ENCODE data around the gene OLFM2.
A peak's percentile ranks its signal among the peaks of the same experiment; 100 is the strongest.
"Not testable (repeated sequence)": the region's sequence is repeated elsewhere in the genome, so short reads cannot be mapped to it uniquely, and the experiment has no call there.

The OLFM2 gene

DNA sequence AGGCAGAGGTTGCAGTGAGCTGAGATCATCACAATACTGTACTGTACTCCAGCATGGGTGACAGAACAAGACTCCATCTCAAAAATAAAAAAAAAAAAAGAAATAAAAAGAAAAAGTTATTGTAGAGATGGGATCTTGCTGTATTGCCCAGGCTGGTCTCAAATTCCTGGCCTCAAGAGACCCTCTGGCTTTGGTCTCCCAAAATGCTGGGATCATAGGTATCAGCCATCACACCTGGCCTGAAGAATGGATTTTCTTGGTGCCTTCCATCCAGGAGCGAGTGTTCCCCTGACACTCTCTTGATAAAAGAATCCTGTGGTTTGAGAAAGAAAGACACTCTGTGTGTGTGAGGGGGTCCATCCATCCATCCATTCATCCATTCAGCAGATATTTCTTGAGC lies 4.7 kb downstream of the OLFM2 start:
- ATAC-seq, result no peak
- Mint-ChIP-seq H3K27ac (no peak overlapping the region), H3K4me3 (no peak overlapping the region)

DNA sequence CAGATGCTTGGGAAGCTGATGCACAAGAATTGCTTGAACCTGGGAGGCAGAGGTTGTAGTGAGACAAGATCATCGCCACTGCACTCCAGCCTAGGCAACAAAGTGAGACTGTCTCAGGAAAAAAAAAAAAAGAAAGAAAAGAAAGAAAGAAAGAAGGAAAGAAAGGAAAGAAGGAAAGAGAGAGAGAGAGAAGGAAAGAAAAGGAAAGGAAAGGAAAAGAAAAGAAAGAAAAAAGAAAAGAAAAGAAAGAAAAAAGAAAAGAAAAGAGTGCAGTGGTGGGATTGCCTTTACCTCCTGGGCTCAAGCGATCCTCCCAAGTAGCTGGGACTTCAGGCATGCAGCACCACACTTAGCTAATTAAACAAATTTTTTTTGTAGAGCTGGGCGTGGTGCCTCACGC lies 12.9 kb downstream of the OLFM2 start:
- DNase-seq (no peak), ATAC-seq (no peak)
- Mint-ChIP-seq H3K4me3 (no peak overlapping the region), H3K27ac (no peak overlapping the region), H3K4me1 (no peaks in the 10 kb centered on the region), H3K27me3 (peaks cover 20% of the 10 kb centered on the region), H3K9me3 (no peaks in the 10 kb centered on the region)

More for the DNA sequence above, 4.7 kb downstream of the OLFM2 start:
- no peaks in the 10 kb centered on the region for H3K9me3 Mint-ChIP-seq
- DNase-seq, result no peak
- H3K27me3 Mint-ChIP-seq, result peaks cover 46% of the 10 kb centered on the region
- H3K4me1 Mint-ChIP-seq, result peaks cover 31% of the 10 kb centered on the region

DNA sequence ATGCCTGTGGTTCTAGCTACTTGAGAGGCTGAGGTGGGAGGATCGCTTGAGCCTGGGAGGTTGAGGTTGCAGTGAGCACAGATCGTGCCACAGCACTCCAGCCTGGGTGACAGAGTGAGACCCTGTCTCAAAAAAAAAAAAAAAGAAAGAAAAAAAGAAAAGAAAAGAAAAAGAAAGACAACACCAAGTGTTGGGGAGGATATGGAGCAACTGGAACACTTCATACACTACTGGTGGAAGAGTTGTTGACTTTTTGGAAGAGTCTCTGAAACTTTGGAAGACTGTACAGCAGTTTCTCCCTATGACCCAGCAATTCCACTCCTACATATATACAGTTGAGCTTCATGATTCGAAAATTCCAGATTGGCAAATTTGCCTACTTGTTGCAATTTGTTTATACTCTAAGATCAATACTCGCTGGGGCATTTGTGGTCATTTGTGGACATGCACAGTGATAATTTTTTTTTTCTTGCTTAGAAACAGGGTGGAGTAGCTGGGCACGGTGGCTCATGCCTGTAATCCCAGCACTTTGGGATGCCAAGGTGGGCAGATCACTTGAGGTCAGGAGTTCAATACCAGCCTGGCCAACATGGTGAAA lies 13.4 kb downstream of the OLFM2 start:
- DNase-seq, H3K9me3 Mint-ChIP-seq, ATAC-seq, H3K27ac Mint-ChIP-seq, H3K4me3 Mint-ChIP-seq, H3K4me1 Mint-ChIP-seq: not testable (repeated sequence)
- peaks cover 26% of the 10 kb centered on the region for H3K27me3 Mint-ChIP-seq

DNA sequence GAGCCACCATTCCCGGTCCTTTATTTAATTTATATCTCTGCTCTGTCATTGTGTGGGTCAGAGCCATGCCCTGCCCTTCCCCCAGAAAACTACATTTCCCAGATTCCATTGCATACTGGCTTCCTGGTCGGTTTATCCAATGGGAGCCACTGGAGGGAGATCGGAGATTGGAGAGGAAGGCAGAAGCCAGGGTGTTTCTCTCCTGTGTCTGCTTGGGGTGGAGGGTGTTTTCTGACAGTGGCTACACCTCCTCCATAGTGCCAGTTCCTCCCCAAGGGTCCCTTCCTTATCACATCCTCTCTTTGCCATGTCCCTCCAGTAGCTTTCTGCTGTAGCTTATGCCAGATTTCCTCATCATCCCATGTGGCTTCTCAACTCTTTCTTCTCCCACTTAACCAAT lies 19.0 kb downstream of the OLFM2 start:
- peaks cover 14% of the 10 kb centered on the region for H3K4me1 Mint-ChIP-seq
- H3K4me3 Mint-ChIP-seq, result no peak overlapping the region
- ATAC-seq (no peak), DNase-seq (no peak)
- H3K9me3 Mint-ChIP-seq, result no peaks in the 10 kb centered on the region
- H3K27ac Mint-ChIP-seq, result no peak overlapping the region
- H3K27me3 Mint-ChIP-seq, result peaks cover 35% of the 10 kb centered on the region

GRCh38 chr19:9916719-9917118 lies 19.6 kb downstream of the OLFM2 start:
- no peaks in the 10 kb centered on the region for H3K9me3 Mint-ChIP-seq
- ATAC-seq, result no peak
- H3K27me3 Mint-ChIP-seq, result peaks cover 35% of the 10 kb centered on the region
- no peak for DNase-seq
- H3K4me3 Mint-ChIP-seq, result no peak overlapping the region
- no peak overlapping the region for H3K27ac Mint-ChIP-seq
- H3K4me1 Mint-ChIP-seq, result peaks cover 15% of the 10 kb centered on the region

DNA sequence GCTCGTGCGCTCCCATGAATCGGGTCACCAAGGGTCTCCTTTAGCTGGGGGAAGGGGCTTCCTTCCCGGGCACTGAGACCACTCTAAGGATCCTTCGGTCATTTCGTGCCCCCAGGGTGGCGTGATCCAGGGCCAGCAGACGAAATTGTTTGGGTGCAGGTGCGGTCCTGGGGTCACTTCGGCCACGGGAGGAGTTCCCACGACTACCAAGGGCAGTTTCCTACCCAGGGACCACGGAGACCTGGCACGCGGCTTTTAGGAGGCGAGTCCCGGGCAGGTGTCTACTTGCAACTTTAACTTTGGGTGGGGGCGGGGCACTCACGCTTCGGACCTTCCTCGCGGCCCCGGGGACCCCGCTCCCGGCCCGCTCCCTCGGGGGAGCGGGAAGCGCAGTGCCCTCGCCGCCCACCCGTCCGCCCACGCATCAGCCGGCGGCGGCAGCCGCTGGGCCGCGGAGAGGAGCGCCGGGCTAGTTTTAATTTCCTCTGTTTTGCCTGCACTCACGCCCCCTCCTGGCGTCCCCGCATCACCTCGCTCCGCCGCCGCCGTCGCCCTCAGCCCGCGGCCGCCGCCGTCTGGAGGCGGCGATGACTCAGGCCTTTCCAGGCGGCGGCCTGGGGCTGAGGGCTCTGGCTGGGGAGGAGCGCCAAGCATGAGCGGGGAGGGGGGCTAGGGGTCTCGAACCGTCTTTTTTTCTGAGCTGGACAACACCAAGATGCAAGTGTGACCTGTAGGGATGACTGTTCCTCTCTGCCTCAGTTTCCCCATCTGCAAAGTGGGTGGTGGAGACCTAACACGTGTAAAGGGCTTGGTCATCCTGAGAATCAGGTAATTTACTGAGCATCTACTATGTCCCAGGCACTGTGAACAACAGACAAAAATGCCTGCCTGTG lies 21.8 kb downstream of the OLFM2 start:
- ATAC-seq, result peak; percentile 95
- H3K9me3 Mint-ChIP-seq, result no peaks in the 10 kb centered on the region
- H3K4me1 Mint-ChIP-seq, result peaks cover 15% of the 10 kb centered on the region
- peaks cover 37% of the 10 kb centered on the region for H3K27me3 Mint-ChIP-seq
- H3K27ac Mint-ChIP-seq, result no peak overlapping the region
- DNase-seq, result peak; percentile 86
- peak overlapping the region; percentile 63 to 73 for H3K4me3 Mint-ChIP-seq

- Mint-ChIP-seq H3K4me1 (peaks cover 15% of the 10 kb centered on the region), H3K27me3 (peaks cover 36% of the 10 kb centered on the region), H3K4me3 (peak overlapping the region; percentile 63 to 73), H3K27ac (no peak overlapping the region), H3K9me3 (no peaks in the 10 kb centered on the region)
- ATAC-seq (no peak), DNase-seq (no peak)
These were observed 22.4 kb downstream of the OLFM2 start for GRCh38 chr19:9914001-9914314.

DNA sequence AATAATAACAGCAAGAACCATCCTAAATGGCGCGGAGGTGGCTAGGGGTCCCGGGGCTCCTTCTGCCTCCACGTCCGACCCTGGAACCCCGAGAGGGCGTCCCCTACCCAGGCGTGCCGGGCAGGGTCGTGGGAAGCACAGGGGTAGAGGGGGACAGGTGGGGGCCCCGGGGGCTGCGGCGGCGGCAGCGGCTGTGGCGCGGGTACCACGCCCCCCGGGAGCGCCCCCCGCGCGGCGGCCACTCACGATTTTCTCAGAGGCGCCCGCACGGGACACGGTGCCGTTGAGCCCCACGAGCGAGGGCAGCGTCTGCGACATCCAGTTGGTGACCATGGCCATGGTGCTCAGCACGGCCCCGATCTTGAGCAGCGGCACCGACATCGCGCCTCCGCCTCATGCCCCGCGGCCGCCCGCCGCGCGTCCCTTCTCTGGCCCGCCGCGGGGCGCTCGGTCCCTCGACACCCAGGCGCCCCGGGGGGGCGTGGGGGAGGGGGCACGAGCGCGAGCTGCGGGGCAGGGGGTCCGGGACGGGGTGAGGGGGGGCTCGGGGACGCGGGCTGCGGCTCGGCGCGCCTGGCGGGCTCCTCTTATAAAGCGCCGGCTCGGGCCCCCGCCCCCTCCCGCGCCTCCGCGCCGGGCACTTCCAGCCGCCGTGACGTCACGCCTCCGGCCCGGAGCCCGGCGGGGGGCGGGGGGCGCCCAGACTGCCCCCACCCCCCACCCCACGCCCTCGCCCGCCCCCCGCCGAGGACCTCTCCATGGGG lies 22.9 kb downstream of the OLFM2 start:
- DNase-seq, result no peak
- Mint-ChIP-seq H3K4me1 (peaks cover 15% of the 10 kb centered on the region), H3K4me3 (peak overlapping the region; percentile 44 to 46), H3K9me3 (no peaks in the 10 kb centered on the region), H3K27ac (no peak overlapping the region), H3K27me3 (peaks cover 31% of the 10 kb centered on the region)
- peak; percentile 16 for ATAC-seq

- peaks cover 13% of the 10 kb centered on the region for H3K4me1 Mint-ChIP-seq
- no peak for DNase-seq
These were observed 23.6 kb downstream of the OLFM2 start for GRCh38 chr19:9912551-9913236.

GRCh38 chr19:9911524-9912185 lies 24.7 kb downstream of the OLFM2 start:
- H3K4me3 Mint-ChIP-seq, result no peak overlapping the region
- DNase-seq, result no peak
- H3K27me3 Mint-ChIP-seq, result peaks cover 13% of the 10 kb centered on the region
- H3K9me3 Mint-ChIP-seq, result no peaks in the 10 kb centered on the region
- ATAC-seq, result no peak
- no peak overlapping the region for H3K27ac Mint-ChIP-seq
- peaks cover 8% of the 10 kb centered on the region for H3K4me1 Mint-ChIP-seq

More at GRCh38 chr19:9912551-9913236, 23.6 kb downstream of the OLFM2 start:
- no peak overlapping the region for H3K27ac Mint-ChIP-seq
- no peaks in the 10 kb centered on the region for H3K9me3 Mint-ChIP-seq
- H3K4me3 Mint-ChIP-seq, result peak overlapping the region; percentile 44 to 46
- H3K27me3 Mint-ChIP-seq, result peaks cover 24% of the 10 kb centered on the region
- ATAC-seq, result no peak

DNA sequence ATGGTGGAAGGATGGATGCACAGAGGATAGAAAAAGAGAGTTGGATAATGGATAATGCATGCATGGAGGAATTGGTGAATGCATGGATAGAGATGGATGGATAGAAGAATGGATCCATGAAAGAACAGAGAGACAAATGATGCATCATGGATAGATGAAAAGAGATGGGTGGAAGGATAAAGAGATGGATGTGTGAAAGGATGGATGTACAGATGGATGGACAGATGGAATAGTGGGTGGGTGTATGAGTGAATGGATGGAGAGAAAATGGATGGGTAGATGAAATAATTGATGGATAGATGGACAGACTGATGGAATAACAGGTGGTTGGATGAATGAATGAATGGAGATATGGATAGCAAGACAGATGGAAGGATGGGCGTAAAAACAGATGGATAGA lies 25.7 kb downstream of the OLFM2 start:
- H3K27ac Mint-ChIP-seq, result no peak overlapping the region
- no peak for ATAC-seq
- no peak for DNase-seq
- H3K27me3 Mint-ChIP-seq, result peaks cover 9% of the 10 kb centered on the region
- no peaks in the 10 kb centered on the region for H3K9me3 Mint-ChIP-seq
- H3K4me1 Mint-ChIP-seq, result peaks cover 8% of the 10 kb centered on the region
- H3K4me3 Mint-ChIP-seq, result no peak overlapping the region

- peaks cover 8% of the 10 kb centered on the region for H3K4me1 Mint-ChIP-seq
- H3K27ac Mint-ChIP-seq, result no peak overlapping the region
- H3K27me3 Mint-ChIP-seq, result peaks cover 9% of the 10 kb centered on the region
- H3K9me3 Mint-ChIP-seq, result no peaks in the 10 kb centered on the region
- DNase-seq (no peak), ATAC-seq (no peak)
- H3K4me3 Mint-ChIP-seq, result no peak overlapping the region
These were observed 27.1 kb downstream of the OLFM2 start for GRCh38 chr19:9909251-9909650.

DNA sequence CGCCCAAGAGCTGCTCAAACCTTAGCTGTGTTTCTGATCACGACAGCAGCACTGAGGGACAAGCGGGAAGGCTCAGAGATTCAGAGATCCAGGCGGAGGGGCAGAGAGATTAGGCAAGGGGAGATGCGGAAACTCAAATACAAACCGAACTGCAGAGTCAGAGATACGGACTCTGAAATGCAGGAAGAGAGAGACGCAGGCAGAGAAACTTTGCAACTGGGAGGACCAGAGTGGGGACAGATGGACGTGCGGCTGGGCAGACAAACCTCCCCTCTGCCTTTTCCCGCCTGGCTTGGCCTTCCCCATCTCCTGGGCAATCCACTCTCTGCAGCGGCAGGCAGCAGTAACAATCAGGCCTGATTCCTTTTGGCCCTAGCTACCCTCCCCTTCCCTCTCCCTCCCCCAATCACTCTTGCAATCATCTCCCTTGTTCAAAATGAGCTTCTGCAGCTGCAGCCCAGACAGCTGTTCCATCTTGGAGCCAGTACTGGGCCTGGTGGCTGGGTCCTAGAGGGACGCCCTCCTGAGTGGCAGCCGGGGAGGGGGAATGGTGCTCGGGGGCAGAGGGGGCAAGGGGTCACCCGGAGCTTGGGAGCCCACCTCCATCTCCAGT lies 29.7 kb downstream of the OLFM2 start:
- Mint-ChIP-seq H3K27ac (no peak overlapping the region), H3K27me3 (peaks cover 9% of the 10 kb centered on the region), H3K4me3 (no peak overlapping the region), H3K4me1 (no peaks in the 10 kb centered on the region), H3K9me3 (no peaks in the 10 kb centered on the region)
- ATAC-seq (no peak), DNase-seq (no peak)

GRCh38 chr19:9903336-9903735 lies 33.0 kb downstream of the OLFM2 start:
- H3K4me3 Mint-ChIP-seq, result no peak overlapping the region
- ATAC-seq (no peak), DNase-seq (no peak)
- H3K27ac Mint-ChIP-seq, result no peak overlapping the region
- H3K27me3 Mint-ChIP-seq, result peaks cover 22% of the 10 kb centered on the region
- no peaks in the 10 kb centered on the region for H3K4me1 Mint-ChIP-seq
- H3K9me3 Mint-ChIP-seq, result no peaks in the 10 kb centered on the region

DNA sequence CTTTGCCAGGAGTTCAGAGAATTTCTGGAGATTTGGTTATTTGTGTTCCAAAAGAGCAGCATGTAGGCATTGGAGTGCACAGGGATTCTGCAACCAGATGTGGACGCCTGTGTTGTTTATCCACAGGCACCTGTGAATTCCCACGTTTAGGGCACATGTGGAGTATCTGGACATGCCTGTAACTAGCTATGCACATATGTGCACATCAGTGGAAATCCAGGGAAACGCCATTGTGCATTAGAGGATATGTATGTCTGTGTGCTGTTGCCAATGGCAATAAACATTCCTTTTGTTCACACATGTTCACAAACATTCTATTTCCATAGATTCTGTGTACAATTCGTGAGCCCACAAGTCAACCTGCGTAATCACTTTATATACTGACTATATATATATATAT lies 34.7 kb downstream of the OLFM2 start:
- Mint-ChIP-seq H3K4me1 (no peaks in the 10 kb centered on the region), H3K27ac (no peak overlapping the region), H3K4me3 (no peak overlapping the region), H3K27me3 (peaks cover 22% of the 10 kb centered on the region), H3K9me3 (no peaks in the 10 kb centered on the region)
- no peak for DNase-seq
- no peak for ATAC-seq

Data from stimulated activated naive CD8-positive, alpha-beta T cell treated with anti-CD3 and anti-CD28 coated beads, Interleukin-15, amount 100 ng/mL, for 72 hours (primary cell).